ENCODE results near the gene CHCHD5. TPM values are rescaled to one million over a fixed set of nuclear protein-coding genes. Genes with fewer than 3 reads are reported as not detected.

The CHCHD5 gene
- total RNA-seq, 1 experiment from 2014 or later = 32.3 TPM

DNA sequence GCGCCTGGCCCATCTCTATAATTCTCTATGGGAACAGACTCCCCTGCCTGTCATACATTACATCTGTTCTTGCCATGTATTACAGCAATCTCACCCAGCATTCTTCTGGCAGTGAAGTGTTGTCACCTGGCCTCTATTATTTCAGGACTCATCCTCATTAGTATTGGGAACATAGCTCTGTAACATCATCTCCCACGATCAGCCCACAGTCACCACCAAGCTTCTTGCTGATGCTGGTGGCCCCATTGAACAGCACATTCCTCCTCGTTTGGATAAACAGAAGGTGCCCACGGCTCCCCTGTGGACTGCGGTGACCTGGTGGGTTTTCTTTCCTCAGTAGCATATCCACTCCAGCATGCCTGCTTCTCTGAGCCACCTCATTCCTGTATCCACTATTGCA is 21.5 kb downstream of the CHCHD5 start:
- H3K36me3 Mint-ChIP-seq (ENCODE audit: insufficient read depth in 1 of 3, low read depth in 3 of 3) = no peaks in the 10 kb centered on the region
- no peaks in the 10 kb centered on the region for H3K4me1 Mint-ChIP-seq
- Histone ChIP-seq H2BK20ac (ENCODE audit: low read depth, low read length, poor library complexity, severe bottlenecking) (no peak overlapping the region), H3K9me3 (ENCODE audit: control insufficient read depth, low read depth, low read length) (no peaks in the 10 kb centered on the region), H3K18ac (ENCODE audit: insufficient read length, low read depth, low read length) (no peak overlapping the region), H3K4ac (ENCODE audit: low read depth, low read length) (no peak overlapping the region), H3K27ac (ENCODE audit: insufficient read length, low read depth, low read length) (no peak overlapping the region), H2BK120ac (ENCODE audit: low read depth, low read length, poor library complexity, severe bottlenecking) (no peak overlapping the region), H3T11ph (ENCODE audit: low read length) (no peak overlapping the region), H3K79me1 (ENCODE audit: insufficient read depth, low read depth, low read length, poor library complexity, severe bottlenecking) (no peaks in the 10 kb centered on the region), H3K23ac (ENCODE audit: insufficient read length, low read depth, low read length) (no peak overlapping the region), H2BK12ac (ENCODE audit: insufficient read length, low read depth, low read length) (no peak overlapping the region), H3K4me2 (ENCODE audit: insufficient read depth, insufficient read length, low read length) (no peak overlapping the region), H4K91ac (ENCODE audit: insufficient read length, low read depth, low read length) (no peak overlapping the region), H3K79me2 (ENCODE audit: insufficient read depth, low read length) (no peaks in the 10 kb centered on the region), H4K20me1 (ENCODE audit: control insufficient read depth, insufficient read depth, insufficient read length) (no peaks in the 10 kb centered on the region), H3K27me3 (ENCODE audit: insufficient read depth, low read length) (no peaks in the 10 kb centered on the region), H3K4me1 (ENCODE audit: insufficient read depth, low read length) (no peaks in the 10 kb centered on the region), H4K8ac (replicated peaks; ENCODE audit: insufficient read length, low read depth, low read length) (no peak overlapping the region), H2BK15ac (ENCODE audit: low read depth, low read length) (no peak overlapping the region), H2AFZ (ENCODE audit: low read length) (no peak overlapping the region), H3K9ac (ENCODE audit: extremely low read depth, insufficient read length, low read length) (no peak overlapping the region), H3K56ac (ENCODE audit: insufficient read length, low read depth, low read length) (no peak overlapping the region), H2AK5ac (ENCODE audit: insufficient read length, low read length) (no peak overlapping the region), H3K23me2 (ENCODE audit: insufficient read length, low read depth, low read length, poor library complexity, severe bottlenecking) (no peaks in the 10 kb centered on the region), H4K5ac (ENCODE audit: insufficient read length, low read depth, low read length) (no peak overlapping the region), H3K14ac (ENCODE audit: insufficient read depth, low read length) (no peak overlapping the region), H2BK5ac (ENCODE audit: insufficient read length, low read length) (no peak overlapping the region)
- peaks cover 13 to 19% of the 10 kb centered on the region in 2 experiments; a peak in 2 of 5 replicates for H3K9me3 Mint-ChIP-seq
- TF ChIP-seq, protein P1, sequence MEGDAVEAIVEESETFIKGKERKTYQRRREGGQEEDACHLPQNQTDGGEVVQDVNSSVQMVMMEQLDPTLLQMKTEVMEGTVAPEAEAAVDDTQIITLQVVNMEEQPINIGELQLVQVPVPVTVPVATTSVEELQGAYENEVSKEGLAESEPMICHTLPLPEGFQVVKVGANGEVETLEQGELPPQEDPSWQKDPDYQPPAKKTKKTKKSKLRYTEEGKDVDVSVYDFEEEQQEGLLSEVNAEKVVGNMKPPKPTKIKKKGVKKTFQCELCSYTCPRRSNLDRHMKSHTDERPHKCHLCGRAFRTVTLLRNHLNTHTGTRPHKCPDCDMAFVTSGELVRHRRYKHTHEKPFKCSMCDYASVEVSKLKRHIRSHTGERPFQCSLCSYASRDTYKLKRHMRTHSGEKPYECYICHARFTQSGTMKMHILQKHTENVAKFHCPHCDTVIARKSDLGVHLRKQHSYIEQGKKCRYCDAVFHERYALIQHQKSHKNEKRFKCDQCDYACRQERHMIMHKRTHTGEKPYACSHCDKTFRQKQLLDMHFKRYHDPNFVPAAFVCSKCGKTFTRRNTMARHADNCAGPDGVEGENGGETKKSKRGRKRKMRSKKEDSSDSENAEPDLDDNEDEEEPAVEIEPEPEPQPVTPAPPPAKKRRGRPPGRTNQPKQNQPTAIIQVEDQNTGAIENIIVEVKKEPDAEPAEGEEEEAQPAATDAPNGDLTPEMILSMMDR (conservative IDR thresholded peaks at IDR 0.05) = no peak
- peaks cover 5% of the 10 kb centered on the region; the same call in 1 of the 2 replicates for H3K27me3 Mint-ChIP-seq (ENCODE audit: low read depth)
- no peak for DNase-seq
- no peak overlapping the region for H3K4me3 Mint-ChIP-seq
- no peak overlapping the region for H3K27ac Mint-ChIP-seq
- no CpG with 5 or more reads among the region's 5 CpGs for WGBS (ENCODE audit: extremely low coverage, insufficient read length, low lambda C conversion rate)
